ENCODE data around the gene MTCL1. TPM values are rescaled to one million over a fixed set of nuclear protein-coding genes. Genes with fewer than 3 reads are reported as not detected.

Gene MTCL1
- total and polyA plus RNA-seq, 4 donors, result 0.65 to 5.4 (median 1.4) TPM

- no peak for TF ChIP-seq NR2F2 (IDR thresholded peaks at IDR 0.05)
- TF ChIP-seq GABPA (IDR thresholded peaks at IDR 0.05 in 1 of 2, conservative IDR thresholded peaks at IDR 0.05 in 1 of 2), result no peak
- TF ChIP-seq ZBTB33 (IDR thresholded peaks at IDR 0.05), result no peak
- TF ChIP-seq RXRA (IDR thresholded peaks at IDR 0.05), result no peak
These were observed 36.2 kb downstream of the MTCL1 start (continued) for GRCh38 chr18:8741532-8741931.

- no peak overlapping the region for H3K4me3 ChIP-seq (ENCODE audit: low read depth in 1 of 3, low read length in 3 of 3)
- H3K9me3 ChIP-seq (ENCODE audit: control insufficient read depth in 4 of 4, low read length in 3 of 4), result no peaks in the 10 kb centered on the region
- H3K4me1 ChIP-seq (ENCODE audit: control insufficient read depth in 4 of 4, insufficient read depth in 4 of 4, low read length in 3 of 4), result no peaks in the 10 kb centered on the region
- WGBS, result 81% methylated on average over 6 of the region's 6 CpGs
- H3K9ac ChIP-seq (ENCODE audit: low read depth in 1 of 2, low read length in 2 of 2), result no peak overlapping the region
- DNase-seq (ENCODE audit: low spot score), result no peak
- H3K27me3 ChIP-seq (ENCODE audit: control insufficient read depth in 4 of 4, insufficient read depth in 4 of 4, low read length in 3 of 4), result no peaks in the 10 kb centered on the region
- no peak overlapping the region for H3K27ac ChIP-seq (ENCODE audit: low read depth in 1 of 2, low read length in 2 of 2)
- H3K36me3 ChIP-seq (ENCODE audit: control insufficient read depth in 4 of 4, insufficient read depth in 3 of 4, low read depth in 1 of 4, low read length in 3 of 4), result peaks cover 0 to 2% (median 0%) of the 10 kb centered on the region in 4 donors
- no peak for TF ChIP-seq EGR1 (IDR thresholded peaks at IDR 0.05; ENCODE audit: low read depth in 2 of 2)
- TF ChIP-seq HNF4G (IDR thresholded peaks at IDR 0.05), result no peak
- no peak for TF ChIP-seq HNF4A (conservative IDR thresholded peaks at IDR 0.05)
- no peak for TF ChIP-seq GABPA (IDR thresholded peaks at IDR 0.05 in 1 of 2, conservative IDR thresholded peaks at IDR 0.05 in 1 of 2)
- TF ChIP-seq TAF1 (conservative IDR thresholded peaks at IDR 0.05), result no peak
- no peak for TF ChIP-seq ZBTB33 (IDR thresholded peaks at IDR 0.05)
- TF ChIP-seq JUND (IDR thresholded peaks at IDR 0.05), result no peak
- no peak for TF ChIP-seq REST (IDR thresholded peaks at IDR 0.05)
- TF ChIP-seq FOXA2 (IDR thresholded peaks at IDR 0.05), result no peak
- TF ChIP-seq SP1 (IDR thresholded peaks at IDR 0.05), result no peak
- no peak for TF ChIP-seq FOXA1 (IDR thresholded peaks at IDR 0.05)
- TF ChIP-seq RAD21 (IDR thresholded peaks at IDR 0.05), result no peak
- no peak for TF ChIP-seq RXRA (IDR thresholded peaks at IDR 0.05)
- TF ChIP-seq CTCF (IDR thresholded peaks at IDR 0.05; ENCODE audit: low read depth, low read length, missing input control), result no peak
- no peak for TF ChIP-seq ATF3 (IDR thresholded peaks at IDR 0.05)
- no peak for TF ChIP-seq YY1 (IDR thresholded peaks at IDR 0.05)
These were observed 37.3 kb downstream of the MTCL1 start for GRCh38 chr18:8742387-8743361.
